EL (cell line): Measurements from ENCODE around the gene SLCO2A1.
A peak's percentile ranks its signal among the peaks of the same experiment; 100 is the strongest.

Experiments used
- DNase-seq: peaks from one replicate; pipeline ENCODE4 v3.0.0-alpha.2; 2016

The SLCO2A1 gene

GRCh38 chr3:133973249-133973980 is 56.3 kb downstream of the SLCO2A1 start:
- no peak for DNase-seq

- DNase-seq, result no peak
Observed at GRCh38 chr3:133972156-133972555, 57.6 kb downstream of the SLCO2A1 start.

GRCh38 chr3:133970916-133971315 is 58.8 kb downstream of the SLCO2A1 start:
- DNase-seq, result no peak

GRCh38 chr3:133970339-133970738 is 59.4 kb downstream of the SLCO2A1 start:
- DNase-seq, result no peak

- no peak for DNase-seq
Observed at GRCh38 chr3:133967992-133968892, 61.5 kb downstream of the SLCO2A1 start.

GRCh38 chr3:133966954-133967353 is 62.8 kb downstream of the SLCO2A1 start:
- no peak for DNase-seq

- no peak for DNase-seq
Observed at GRCh38 chr3:133965906-133966305, 63.8 kb downstream of the SLCO2A1 start.

- DNase-seq, result no peak
Observed at GRCh38 chr3:133965013-133965570, 64.6 kb downstream of the SLCO2A1 start.

GRCh38 chr3:133964547-133964946 is 65.2 kb downstream of the SLCO2A1 start:
- DNase-seq, result no peak

- no peak for DNase-seq
Observed at GRCh38 chr3:133963657-133964396, 65.9 kb downstream of the SLCO2A1 start.

- DNase-seq, result peak; percentile 72
Observed at GRCh38 chr3:133962849-133963248, 66.9 kb downstream of the SLCO2A1 start.

- DNase-seq, result no peak
Observed at GRCh38 chr3:133958071-133958805, 71.5 kb downstream of the SLCO2A1 start.

- DNase-seq, result no peak
Observed at GRCh38 chr3:133956982-133957381, 72.7 kb downstream of the SLCO2A1 start.

GRCh38 chr3:133956353-133956752 is 73.4 kb downstream of the SLCO2A1 start:
- no peak for DNase-seq

GRCh38 chr3:133955892-133956291 is 73.8 kb downstream of the SLCO2A1 start:
- DNase-seq, result no peak

- DNase-seq, result no peak
Observed at GRCh38 chr3:133954717-133955360, 74.9 kb downstream of the SLCO2A1 start.

GRCh38 chr3:133953297-133953696 is 76.4 kb downstream of the SLCO2A1 start:
- DNase-seq, result no peak

GRCh38 chr3:133949438-133949837 is 80.3 kb downstream of the SLCO2A1 start:
- DNase-seq, result no peak

GRCh38 chr3:133948996-133949395 is 80.7 kb downstream of the SLCO2A1 start:
- DNase-seq, result no peak

GRCh38 chr3:133948131-133948810 is 81.5 kb downstream of the SLCO2A1 start:
- DNase-seq, result no peak
